ENCODE data around the gene SGCA. TPM values are rescaled to one million over a fixed set of nuclear protein-coding genes. Genes with fewer than 3 reads are reported as not detected.

The SGCA gene
- total RNA-seq, 1 experiment from 2014 or later, result not detected

- H3F3A ChIP-seq (ENCODE audit: low read length, unreplicated experiment), result no peaks in the 10 kb centered on the region
Observed at GRCh38 chr17:50120475-50121253, 45.1 kb upstream of the SGCA start.

GRCh38 chr17:50122945-50123344 lies 42.9 kb upstream of the SGCA start:
- H3K4me3 ChIP-seq (ENCODE audit: low read length), result no peak overlapping the region
- no TSS peak for BruUV-seq (replicated peaks)
- H3K9ac ChIP-seq (ENCODE audit: low read length), result no peak overlapping the region
- no peaks in the 10 kb centered on the region for H3K79me2 ChIP-seq (ENCODE audit: low read length)
- ATAC-seq (no peak), DNase-seq (no peak)
- H3K27me3 ChIP-seq (ENCODE audit: low read length), result peaks cover 5% of the 10 kb centered on the region; the same call in 1 of the 2 replicates
- H3K27ac ChIP-seq (ENCODE audit: low read length), result no peak overlapping the region
- no peaks in the 10 kb centered on the region for H3F3A ChIP-seq (ENCODE audit: low read length, unreplicated experiment)
- no peaks in the 10 kb centered on the region for H4K20me1 ChIP-seq (ENCODE audit: low read length)
- no peak for TF ChIP-seq EZH2phosphoT487 (IDR thresholded peaks at IDR 0.05; ENCODE audit: borderline replicate concordance, low read length)
- no peak overlapping the region for H2AFZ ChIP-seq (ENCODE audit: low read length)
- intact Hi-C loops (cut with micrococcal nuclease), result no loop called here
- H3K9me2 ChIP-seq (replicated peaks; ENCODE audit: low read length), result no peaks in the 10 kb centered on the region
- H3K36me3 ChIP-seq (ENCODE audit: low read depth, low read length), result no peaks in the 10 kb centered on the region
- POLR2A ChIA-PET (ENCODE audit: unreplicated experiment), result no interaction called here
- no peaks in the 10 kb centered on the region for H3K9me3 ChIP-seq (ENCODE audit: low read length)
- no peaks in the 10 kb centered on the region for H3K4me1 ChIP-seq (ENCODE audit: insufficient read depth, low read length)
- no peak overlapping the region for H3K4me2 ChIP-seq (ENCODE audit: low read length)
- CTCF ChIA-PET, result no interaction called here

More at GRCh38 chr17:50120475-50121253, 45.1 kb upstream of the SGCA start:
- Histone ChIP-seq H3K27me3 (ENCODE audit: low read length) (peaks cover 5% of the 10 kb centered on the region; the same call in 1 of the 2 replicates), H2AFZ (ENCODE audit: low read length) (no peak overlapping the region), H3K79me2 (ENCODE audit: low read length) (no peaks in the 10 kb centered on the region), H4K20me1 (ENCODE audit: low read length) (no peaks in the 10 kb centered on the region), H3K9me3 (ENCODE audit: low read length) (no peaks in the 10 kb centered on the region), H3K4me1 (ENCODE audit: insufficient read depth, low read length) (peaks cover 5% of the 10 kb centered on the region; the same call in 1 of the 2 replicates), H3K9ac (ENCODE audit: low read length) (no peak overlapping the region), H3K4me3 (ENCODE audit: low read length) (no peak overlapping the region), H3K4me2 (ENCODE audit: low read length) (no peak overlapping the region), H3K36me3 (ENCODE audit: low read depth, low read length) (no peaks in the 10 kb centered on the region), H3K9me2 (replicated peaks; ENCODE audit: low read length) (no peaks in the 10 kb centered on the region), H3K27ac (ENCODE audit: low read length) (no peak overlapping the region)
- intact Hi-C loops (cut with micrococcal nuclease), result no loop called here
- BruUV-seq (replicated peaks), result no TSS peak
- ATAC-seq (no peak), DNase-seq (no peak)
- POLR2A ChIA-PET (ENCODE audit: unreplicated experiment), result no interaction called here
- CTCF ChIA-PET, result interaction anchor here (0.9 kb wide), 1 partner anchor 44 kb away, joined by 3 read pairs; no protein-coding TSS in a partner anchor
- TF ChIP-seq EZH2 (IDR thresholded peaks at IDR 0.05; ENCODE audit: low read length, unreplicated experiment) (no peak), EZH2phosphoT487 (IDR thresholded peaks at IDR 0.05; ENCODE audit: borderline replicate concordance, low read length) (no peak), CTCF (conservative IDR thresholded peaks at IDR 0.05; ENCODE audit: low read depth, low read length) (no peak)

- no peaks in the 10 kb centered on the region for H3K9me2 ChIP-seq (replicated peaks; ENCODE audit: low read length)
- no peak overlapping the region for H3K4me3 ChIP-seq (ENCODE audit: low read length)
- BruUV-seq (replicated peaks), result no TSS peak
- no peak for DNase-seq
- ATAC-seq, result peak; percentile 61
- TF ChIP-seq CTCF (conservative IDR thresholded peaks at IDR 0.05; ENCODE audit: low read depth, low read length), result no peak
- TF ChIP-seq EZH2 (IDR thresholded peaks at IDR 0.05; ENCODE audit: low read length, unreplicated experiment), result no peak
- no peak for TF ChIP-seq EZH2phosphoT487 (IDR thresholded peaks at IDR 0.05; ENCODE audit: borderline replicate concordance, low read length)
- H3K79me2 ChIP-seq (ENCODE audit: low read length), result no peaks in the 10 kb centered on the region
- no peaks in the 10 kb centered on the region for H3K4me1 ChIP-seq (ENCODE audit: insufficient read depth, low read length)
- H3K9me3 ChIP-seq (ENCODE audit: low read length), result no peaks in the 10 kb centered on the region
- H4K20me1 ChIP-seq (ENCODE audit: low read length), result no peaks in the 10 kb centered on the region
- no peak overlapping the region for H3K4me2 ChIP-seq (ENCODE audit: low read length)
- peaks cover 5% of the 10 kb centered on the region; the same call in 1 of the 2 replicates for H3K27me3 ChIP-seq (ENCODE audit: low read length)
- intact Hi-C loops (cut with micrococcal nuclease), result no loop called here
- peak overlapping the region; percentile 7; the same call in 1 of the 2 replicates for H2AFZ ChIP-seq (ENCODE audit: low read length)
- no peak overlapping the region for H3K9ac ChIP-seq (ENCODE audit: low read length)
- no peak overlapping the region for H3K27ac ChIP-seq (ENCODE audit: low read length)
- ChIA-PET CTCF (no interaction called here), POLR2A (ENCODE audit: unreplicated experiment) (interaction anchor here (1.1 kb wide), 1 partner anchor 68 kb away, joined by 7 read pairs; no protein-coding TSS in a partner anchor)
- H3F3A ChIP-seq (ENCODE audit: low read length, unreplicated experiment), result no peaks in the 10 kb centered on the region
- no peaks in the 10 kb centered on the region for H3K36me3 ChIP-seq (ENCODE audit: low read depth, low read length)
Observed at GRCh38 chr17:50123649-50124349, 42.0 kb upstream of the SGCA start.
